Spleen (tissue), 11 donors: ENCODE results near the gene KRT79. TPM values are rescaled to one million over a fixed set of nuclear protein-coding genes. Genes with fewer than 3 reads are reported as not detected.

Experiments used
- DNase-seq: peaks from one replicate; pipeline ENCODE4 v3.0.0-alpha.2; 2020
- H3K27ac ChIP-seq, 8 donors: fragments of 200-600 bp; sonication (generic) in 7 of 8; 1 replicate in 4 of 8; 2 replicates in 4 of 8; pipeline versions ENCODE4 v1.5.0 to v1.8.0; 2016 to 2021; ENCODE audit warnings: inconsistent platforms in 4 of 8, mild to moderate bottlenecking in 4 of 8, moderate library complexity in 1 of 8
- H3K27me3 ChIP-seq, 7 donors: fragments of 200-600 bp; sonication (generic) in 6 of 7; replicated peaks in 1 of 7; 1 replicate in 4 of 7; 2 replicates in 3 of 7; pipeline versions ENCODE4 v1.5.0 to v1.8.0; 2016 to 2021; ENCODE audit warnings: inconsistent platforms in 3 of 7, mild to moderate bottlenecking in 1 of 7
- H3K36me3 ChIP-seq, 6 donors: fragments of 200-600 bp; sonication (generic) in 5 of 6; 1 replicate in 4 of 6; 2 replicates in 2 of 6; pipeline versions ENCODE4 v1.5.0 to v1.8.0; 2016 to 2021; ENCODE audit warnings: inconsistent platforms in 2 of 6
- H3K4me1 ChIP-seq, 6 donors: fragments of 200-600 bp; sonication (generic) in 5 of 6; 1 replicate in 3 of 6; 2 replicates in 3 of 6; pipeline versions ENCODE4 v1.5.0 to v1.8.0; 2016 to 2021; ENCODE audit warnings: inconsistent platforms in 3 of 6
- H3K4me3 ChIP-seq, 8 donors: fragments of 200-600 bp; sonication (generic) in 7 of 8; 1 replicate in 4 of 8; 2 replicates in 4 of 8; pipeline versions ENCODE4 v1.5.0 to v1.8.0; 2016 to 2021; ENCODE audit warnings: inconsistent platforms in 4 of 8, mild to moderate bottlenecking in 4 of 8, moderate library complexity in 2 of 8
- H3K9me3 ChIP-seq, 8 donors: fragments of 200-600 bp; sonication (generic) in 7 of 8; 1 replicate in 4 of 8; 2 replicates in 4 of 8; pipeline versions ENCODE4 v1.5.0 to v1.8.0; 2016 to 2021; ENCODE audit warnings: inconsistent platforms in 4 of 8
- POLR2A ChIP-seq, 3 donors: fragments of 450-650 bp; IDR thresholded peaks; one replicate each; pipeline ENCODE4 v1.5.1; 2017; ENCODE audit warnings: antibody characterized with exemption in 3 of 3, mild to moderate bottlenecking in 1 of 3
- POLR2AphosphoS5 ChIP-seq, 3 donors: sonication (generic); formaldehyde crosslinking; IDR thresholded peaks; one replicate each; pipeline ENCODE4 v1.5.1; 2017; ENCODE audit warnings: antibody characterized with exemption in 3 of 3
- WGBS, 5 donors: extraction: QIAGEN DNeasy Blood & Tissue Kit in 3 of 5; methylation state at CpG; one replicate each; pipeline versions ENCODE4 v1.1.5 to v1.1.7; 2013 to 2018; 5-methylcytosine and 5-hydroxymethylcytosine counted together
- intact Hi-C: fragments of 100-400 bp; cut with DNase I; formaldehyde crosslinking; loops from one replicate; pipeline ENCODE4 v1.15.0; 2023; ENCODE audit warnings: low total_unique reads
- polyA plus RNA-seq, 3 donors: library from polyadenylated mRNA; stranded (reverse); fragments of 200-250 nt; gene quantifications; one replicate each; pipeline ENCODE4 v1.2.1, GENCODE V29; 2013
- total RNA-seq, 7 donors: library from RNA; depleted of rRNA in 3 of 7; stranded (reverse); fragments of >200 nt in 3 of 7; fragmentation: NEBNext Ultra II Directional in 4 of 7; extraction: Animal tissue kit (Norgen Biotek cat#: 25700) in 4 of 7; gene quantifications; one replicate each; pipeline versions ENCODE4 v1.1.0 to v1.2.1, GENCODE V29; 2016 to 2021
- TF ChIP-seq, protein P1 (sequence below), 11 experiments: fragments of 200-600 bp in 7 of 11; fragments of 450-650 bp in 4 of 11; sonication (generic) in 4 of 11; IDR thresholded peaks in 8 of 11; conservative IDR thresholded peaks in 3 of 11; 1 replicate in 7 of 11; 2 replicates in 4 of 11; pipeline versions ENCODE4 v1.4.0 to v1.8.0; 2016 to 2021; ENCODE audit warnings: antibody characterized with exemption in 11 of 11, inconsistent platforms in 4 of 11, mild to moderate bottlenecking in 1 of 11
- donor health status: healthy with polysubstance abuse.
- donor health status: DM: no; HTN: no; CAD: no; lungs with moderate emphysema.
- donor health status: DM: no; HTN: no; CAD: no.
- donor health status: Bipolar disorder and iron deficiency.
- donor health status: healthy.
- donor health status: DM: no; HTN: no; CAD: no.
- donor health status: DM: yes; HTN: yes; CAD: no.

The KRT79 gene
- total and polyA plus RNA-seq, 10 donors = 0.15 to 0.37 (median 0.19) TPM; not detected in 7

GRCh38 chr12:52821071-52821730 lies 12.9 kb downstream of the KRT79 start:
- no peak for TF ChIP-seq POLR2A (IDR thresholded peaks at IDR 0.05)
- TF ChIP-seq, protein P1, sequence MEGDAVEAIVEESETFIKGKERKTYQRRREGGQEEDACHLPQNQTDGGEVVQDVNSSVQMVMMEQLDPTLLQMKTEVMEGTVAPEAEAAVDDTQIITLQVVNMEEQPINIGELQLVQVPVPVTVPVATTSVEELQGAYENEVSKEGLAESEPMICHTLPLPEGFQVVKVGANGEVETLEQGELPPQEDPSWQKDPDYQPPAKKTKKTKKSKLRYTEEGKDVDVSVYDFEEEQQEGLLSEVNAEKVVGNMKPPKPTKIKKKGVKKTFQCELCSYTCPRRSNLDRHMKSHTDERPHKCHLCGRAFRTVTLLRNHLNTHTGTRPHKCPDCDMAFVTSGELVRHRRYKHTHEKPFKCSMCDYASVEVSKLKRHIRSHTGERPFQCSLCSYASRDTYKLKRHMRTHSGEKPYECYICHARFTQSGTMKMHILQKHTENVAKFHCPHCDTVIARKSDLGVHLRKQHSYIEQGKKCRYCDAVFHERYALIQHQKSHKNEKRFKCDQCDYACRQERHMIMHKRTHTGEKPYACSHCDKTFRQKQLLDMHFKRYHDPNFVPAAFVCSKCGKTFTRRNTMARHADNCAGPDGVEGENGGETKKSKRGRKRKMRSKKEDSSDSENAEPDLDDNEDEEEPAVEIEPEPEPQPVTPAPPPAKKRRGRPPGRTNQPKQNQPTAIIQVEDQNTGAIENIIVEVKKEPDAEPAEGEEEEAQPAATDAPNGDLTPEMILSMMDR (IDR thresholded peaks at IDR 0.05 in 8 of 11, conservative IDR thresholded peaks at IDR 0.05 in 3 of 11) = no peak
- no peak for TF ChIP-seq POLR2AphosphoS5 (IDR thresholded peaks at IDR 0.05)
- H3K4me3 ChIP-seq = no peak overlapping the region
- no peak for DNase-seq
- H3K4me1 ChIP-seq = peaks cover 0 to 11% (median 1%) of the 10 kb centered on the region in 6 donors
- intact Hi-C loops = no loop called here
- 65 to 89% (median 80%) methylated on average over 4 of the region's 4 CpGs for WGBS, 5 donors
- H3K9me3 ChIP-seq = no peaks in the 10 kb centered on the region
- no peaks in the 10 kb centered on the region for H3K36me3 ChIP-seq
- peaks cover 0 to 16% (median 0%) of the 10 kb centered on the region in 7 donors for H3K27me3 ChIP-seq
- H3K27ac ChIP-seq = no peak overlapping the region

- 82 to 93% (median 86%) methylated on average over 6 of the region's 6 CpGs for WGBS, 5 donors
- no peaks in the 10 kb centered on the region for H3K9me3 ChIP-seq
- no peak overlapping the region for H3K4me3 ChIP-seq
- DNase-seq = peak; percentile 28
- no peak overlapping the region for H3K27ac ChIP-seq
- TF ChIP-seq POLR2AphosphoS5 (IDR thresholded peaks at IDR 0.05) = no peak
- TF ChIP-seq, protein P1 (IDR thresholded peaks at IDR 0.05 in 8 of 11, conservative IDR thresholded peaks at IDR 0.05 in 3 of 11) = no peak
- TF ChIP-seq POLR2A (IDR thresholded peaks at IDR 0.05) = no peak
- peaks cover 0 to 16% (median 0%) of the 10 kb centered on the region in 7 donors for H3K27me3 ChIP-seq
- no peaks in the 10 kb centered on the region for H3K36me3 ChIP-seq
- intact Hi-C loops = no loop called here
- H3K4me1 ChIP-seq = peaks cover 0 to 11% (median 1%) of the 10 kb centered on the region in 6 donors
Observed at GRCh38 chr12:52820521-52820920, 13.6 kb downstream of the KRT79 start.

- DNase-seq = peak; percentile 29
- H3K36me3 ChIP-seq = no peaks in the 10 kb centered on the region
- H3K27me3 ChIP-seq = peaks cover 0 to 16% (median 0%) of the 10 kb centered on the region in 7 donors
- no peak overlapping the region for H3K4me3 ChIP-seq
- TF ChIP-seq, protein P1 (IDR thresholded peaks at IDR 0.05 in 8 of 11, conservative IDR thresholded peaks at IDR 0.05 in 3 of 11) = no peak
- TF ChIP-seq POLR2AphosphoS5 (IDR thresholded peaks at IDR 0.05) = no peak
- no peak for TF ChIP-seq POLR2A (IDR thresholded peaks at IDR 0.05)
- 70 to 76% (median 74%) methylated on average over 6 to 7 of the region's 7 CpGs for WGBS, 5 donors
- H3K9me3 ChIP-seq = no peaks in the 10 kb centered on the region
- no peak overlapping the region for H3K27ac ChIP-seq
- H3K4me1 ChIP-seq = peaks cover 0 to 11% (median 1%) of the 10 kb centered on the region in 6 donors
- intact Hi-C loops = no loop called here
Observed at GRCh38 chr12:52819731-52820510, 14.2 kb downstream of the KRT79 start.

DNA sequence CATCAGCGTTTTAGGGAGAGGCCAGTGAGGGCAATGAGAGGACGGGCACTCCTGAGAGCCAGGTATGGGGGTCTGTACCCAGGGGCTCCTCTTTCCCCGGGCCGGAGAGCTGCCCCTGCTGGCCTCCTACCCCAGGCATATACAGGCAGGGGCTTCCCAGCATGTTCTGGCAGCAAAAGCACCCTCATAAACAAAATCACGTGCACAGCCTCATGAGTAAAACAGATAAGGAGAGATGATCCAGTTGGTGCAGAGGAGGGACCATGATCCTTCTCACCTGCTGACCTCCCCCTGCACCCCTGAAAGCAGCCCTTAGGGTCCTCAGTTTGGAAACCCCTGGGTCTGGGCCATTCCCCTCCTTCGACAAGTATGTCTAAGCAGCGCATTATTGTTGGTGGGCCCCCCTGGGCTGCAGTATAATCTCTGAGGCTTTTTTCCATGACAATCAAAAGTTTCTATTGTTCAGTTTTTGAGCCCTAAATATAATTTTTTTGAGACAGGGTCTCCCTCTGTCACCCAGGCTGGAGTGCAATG lies 15.2 kb downstream of the KRT79 start:
- no peak for TF ChIP-seq POLR2AphosphoS5 (IDR thresholded peaks at IDR 0.05)
- no peak for TF ChIP-seq POLR2A (IDR thresholded peaks at IDR 0.05)
- TF ChIP-seq, protein P1 (IDR thresholded peaks at IDR 0.05 in 8 of 11, conservative IDR thresholded peaks at IDR 0.05 in 3 of 11) = no peak
- 44 to 71% (median 65%) methylated on average over 6 to 7 of the region's 7 CpGs for WGBS, 5 donors
- Histone ChIP-seq H3K9me3 (no peaks in the 10 kb centered on the region), H3K27me3 (peaks cover 0 to 16% (median 0%) of the 10 kb centered on the region in 7 donors), H3K4me3 (no peak overlapping the region), H3K27ac (no peak overlapping the region), H3K4me1 (peaks cover 0 to 11% (median 1%) of the 10 kb centered on the region in 6 donors), H3K36me3 (no peaks in the 10 kb centered on the region)
- intact Hi-C loops = no loop called here
- DNase-seq = no peak
